ENCODE data around the gene OSGEPL1.
A peak's percentile ranks its signal among the peaks of the same experiment; 100 is the strongest.
"Not testable (repeated sequence)": the region's sequence is repeated elsewhere in the genome, so short reads cannot be mapped to it uniquely, and the experiment has no call there.

OSGEPL1 gene

GRCh38 chr2:189783927-189784867 is 21.6 kb upstream of the OSGEPL1 start, which contains the start of the genes ORMDL1 and PMS1:
Gene ORMDL1, minus strand, starts transcription at chr2:189784339. Its CDS starts 1,744 bp downstream, at chr2:189782595.
Gene PMS1, plus strand, starts transcription at chr2:189784450. Its CDS starts 7,360 bp downstream, at chr2:189791810.
- H3K27me3 ChIP-seq (ENCODE audit: control insufficient read depth, insufficient read depth, low read length, poor library complexity, severe bottlenecking): no peaks in the 10 kb centered on the region
- no peaks in the 10 kb centered on the region for H3K9me3 ChIP-seq (ENCODE audit: control insufficient read depth, low read length)
- H3K4me1 ChIP-seq (ENCODE audit: control insufficient read depth, insufficient read depth, low read length): peaks cover 5% of the 10 kb centered on the region
- WGBS, 2 experiments: 0% methylated on average over 96 of the region's 96 CpGs
- H3K36me3 ChIP-seq (ENCODE audit: control insufficient read depth, insufficient read depth, low read length): no peaks in the 10 kb centered on the region
- peak within 1 kb of the TSS; percentile 92 for H3K27ac ChIP-seq (ENCODE audit: insufficient read depth, low read depth, low read length, poor library complexity, severe bottlenecking)
- H3K4me3 ChIP-seq (ENCODE audit: insufficient read depth, low read depth, low read length): peak within 1 kb of the TSS; percentile 82

GRCh38 chr2:189783451-189783926 is 20.9 kb upstream of the OSGEPL1 start:
- Histone ChIP-seq H3K4me3 (ENCODE audit: insufficient read depth, low read depth, low read length) (peak overlapping the region; percentile 82), H3K36me3 (ENCODE audit: control insufficient read depth, insufficient read depth, low read length) (peaks cover 5% of the 10 kb centered on the region), H3K27me3 (ENCODE audit: control insufficient read depth, insufficient read depth, low read length, poor library complexity, severe bottlenecking) (no peaks in the 10 kb centered on the region), H3K9me3 (ENCODE audit: control insufficient read depth, low read length) (no peaks in the 10 kb centered on the region), H3K4me1 (ENCODE audit: control insufficient read depth, insufficient read depth, low read length) (peaks cover 5% of the 10 kb centered on the region), H3K27ac (ENCODE audit: insufficient read depth, low read depth, low read length, poor library complexity, severe bottlenecking) (peak overlapping the region; percentile 92)
- 0 to 1% methylated on average over 17 of the region's 17 CpGs for WGBS, 2 experiments

GRCh38 chr2:189782221-189782671 is 19.7 kb upstream of the OSGEPL1 start:
- H3K27ac ChIP-seq (ENCODE audit: insufficient read depth, low read depth, low read length, poor library complexity, severe bottlenecking): no peak overlapping the region
- 90% methylated on average over 3 of the region's 4 CpGs for WGBS, 2 experiments
- H3K9me3 ChIP-seq (ENCODE audit: control insufficient read depth, low read length): no peaks in the 10 kb centered on the region
- H3K27me3 ChIP-seq (ENCODE audit: control insufficient read depth, insufficient read depth, low read length, poor library complexity, severe bottlenecking): no peaks in the 10 kb centered on the region
- peaks cover 5% of the 10 kb centered on the region for H3K4me1 ChIP-seq (ENCODE audit: control insufficient read depth, insufficient read depth, low read length)
- H3K36me3 ChIP-seq (ENCODE audit: control insufficient read depth, insufficient read depth, low read length): peaks cover 7% of the 10 kb centered on the region
- H3K4me3 ChIP-seq (ENCODE audit: insufficient read depth, low read depth, low read length): peak overlapping the region; percentile 82

GRCh38 chr2:189772212-189772611 is 9.6 kb upstream of the OSGEPL1 start:
- peaks cover 41% of the 10 kb centered on the region for H3K36me3 ChIP-seq (ENCODE audit: control insufficient read depth, insufficient read depth, low read length)
- no peaks in the 10 kb centered on the region for H3K27me3 ChIP-seq (ENCODE audit: control insufficient read depth, insufficient read depth, low read length, poor library complexity, severe bottlenecking)
- no peaks in the 10 kb centered on the region for H3K4me1 ChIP-seq (ENCODE audit: control insufficient read depth, insufficient read depth, low read length)
- 89 to 100% methylated on average over 1 of the region's 1 CpG for WGBS, 2 experiments
- no peak overlapping the region for H3K27ac ChIP-seq (ENCODE audit: insufficient read depth, low read depth, low read length, poor library complexity, severe bottlenecking)
- H3K4me3 ChIP-seq (ENCODE audit: insufficient read depth, low read depth, low read length): no peak overlapping the region
- no peaks in the 10 kb centered on the region for H3K9me3 ChIP-seq (ENCODE audit: control insufficient read depth, low read length)

GRCh38 chr2:189770590-189771322 is 8.2 kb upstream of the OSGEPL1 start:
- Histone ChIP-seq H3K4me1 (ENCODE audit: control insufficient read depth, insufficient read depth, low read length) (no peaks in the 10 kb centered on the region), H3K9me3 (ENCODE audit: control insufficient read depth, low read length) (no peaks in the 10 kb centered on the region), H3K36me3 (ENCODE audit: control insufficient read depth, insufficient read depth, low read length) (peaks cover 41% of the 10 kb centered on the region), H3K4me3 (ENCODE audit: insufficient read depth, low read depth, low read length) (no peak overlapping the region), H3K27me3 (ENCODE audit: control insufficient read depth, insufficient read depth, low read length, poor library complexity, severe bottlenecking) (no peaks in the 10 kb centered on the region), H3K27ac (ENCODE audit: insufficient read depth, low read depth, low read length, poor library complexity, severe bottlenecking) (no peak overlapping the region)
- WGBS, 2 experiments: 95 to 96% methylated on average over 3 of the region's 6 CpGs

- Histone ChIP-seq H3K9me3 (ENCODE audit: control insufficient read depth, low read length) (no peaks in the 10 kb centered on the region), H3K4me1 (ENCODE audit: control insufficient read depth, insufficient read depth, low read length) (no peaks in the 10 kb centered on the region), H3K4me3 (ENCODE audit: insufficient read depth, low read depth, low read length) (no peak overlapping the region), H3K36me3 (ENCODE audit: control insufficient read depth, insufficient read depth, low read length) (peaks cover 2% of the 10 kb centered on the region), H3K27me3 (ENCODE audit: control insufficient read depth, insufficient read depth, low read length, poor library complexity, severe bottlenecking) (no peaks in the 10 kb centered on the region), H3K27ac (ENCODE audit: insufficient read depth, low read depth, low read length, poor library complexity, severe bottlenecking) (no peak overlapping the region)
- 91 to 93% methylated on average over 3 of the region's 4 CpGs for WGBS, 2 experiments
Measured at GRCh38 chr2:189763908-189764661, 1.5 kb upstream of the OSGEPL1 start.

GRCh38 chr2:189762229-189762550 is 402 bp downstream of the OSGEPL1 start:
- no peaks in the 10 kb centered on the region for H3K36me3 ChIP-seq (ENCODE audit: control insufficient read depth, insufficient read depth, low read length)
- no peaks in the 10 kb centered on the region for H3K27me3 ChIP-seq (ENCODE audit: control insufficient read depth, insufficient read depth, low read length, poor library complexity, severe bottlenecking)
- H3K4me1 ChIP-seq (ENCODE audit: control insufficient read depth, insufficient read depth, low read length): no peaks in the 10 kb centered on the region
- H3K9me3 ChIP-seq (ENCODE audit: control insufficient read depth, low read length): no peaks in the 10 kb centered on the region
- peak overlapping the region; percentile 80 for H3K27ac ChIP-seq (ENCODE audit: insufficient read depth, low read depth, low read length, poor library complexity, severe bottlenecking)
- WGBS, 2 experiments: 2 to 3% methylated on average over 7 of the region's 7 CpGs
- H3K4me3 ChIP-seq (ENCODE audit: insufficient read depth, low read depth, low read length): peak overlapping the region; percentile 89

GRCh38 chr2:189760154-189760553 is 2.4 kb downstream of the OSGEPL1 start:
- 94 to 98% methylated on average over 13 to 19 of the region's 19 CpGs for WGBS, 2 experiments
- H3K9me3 ChIP-seq (ENCODE audit: control insufficient read depth, low read length); H3K4me1 ChIP-seq (ENCODE audit: control insufficient read depth, insufficient read depth, low read length); H3K27ac ChIP-seq (ENCODE audit: insufficient read depth, low read depth, low read length, poor library complexity, severe bottlenecking); H3K4me3 ChIP-seq (ENCODE audit: insufficient read depth, low read depth, low read length); H3K36me3 ChIP-seq (ENCODE audit: control insufficient read depth, insufficient read depth, low read length); H3K27me3 ChIP-seq (ENCODE audit: control insufficient read depth, insufficient read depth, low read length, poor library complexity, severe bottlenecking): not testable (repeated sequence)

- no peaks in the 10 kb centered on the region for H3K27me3 ChIP-seq (ENCODE audit: control insufficient read depth, insufficient read depth, low read length, poor library complexity, severe bottlenecking)
- 74 to 76% methylated on average over 2 of the region's 2 CpGs for WGBS, 2 experiments
- no peaks in the 10 kb centered on the region for H3K36me3 ChIP-seq (ENCODE audit: control insufficient read depth, insufficient read depth, low read length)
- no peaks in the 10 kb centered on the region for H3K9me3 ChIP-seq (ENCODE audit: control insufficient read depth, low read length)
- H3K27ac ChIP-seq (ENCODE audit: insufficient read depth, low read depth, low read length, poor library complexity, severe bottlenecking): no peak overlapping the region
- no peak overlapping the region for H3K4me3 ChIP-seq (ENCODE audit: insufficient read depth, low read depth, low read length)
- H3K4me1 ChIP-seq (ENCODE audit: control insufficient read depth, insufficient read depth, low read length): no peaks in the 10 kb centered on the region
Measured at GRCh38 chr2:189756311-189756952, 6.2 kb downstream of the OSGEPL1 start.

All from ectodermal cell (in vitro differentiated cells).